Glomerular endothelial cell (primary cell): ENCODE data around the gene TXLNG. TPM values are rescaled to one million over a fixed set of nuclear protein-coding genes. Genes with fewer than 3 reads are reported as not detected.
A peak's percentile ranks its signal among the peaks of the same experiment; 100 is the strongest.
"Not testable (repeated sequence)": the region's sequence is repeated elsewhere in the genome, so short reads cannot be mapped to it uniquely, and the experiment has no call there.

Experiments
- DNase-seq: peaks from one replicate; pipeline ENCODE4 v3.0.0-alpha.2; 2011; ENCODE audit warnings: low read depth, low spot score; ENCODE audit errors: extremely low read depth
- total RNA-seq: library from RNA; depleted of rRNA; stranded (reverse); fragments of >200 nt; gene quantifications from 2 replicates; pipeline ENCODE4 v1.2.3, GENCODE V29; 2015

TXLNG gene
- total RNA-seq: 6.8 and 8.3 TPM in 2 replicates

GRCh38 chrX:16786139-16786790 is at the start of gene TXLNG:
TXLNG (plus strand) TSS chrX:16786466; CDS start chrX:16786488, 22 bp downstream.
- peak; percentile 96 for DNase-seq

DNA sequence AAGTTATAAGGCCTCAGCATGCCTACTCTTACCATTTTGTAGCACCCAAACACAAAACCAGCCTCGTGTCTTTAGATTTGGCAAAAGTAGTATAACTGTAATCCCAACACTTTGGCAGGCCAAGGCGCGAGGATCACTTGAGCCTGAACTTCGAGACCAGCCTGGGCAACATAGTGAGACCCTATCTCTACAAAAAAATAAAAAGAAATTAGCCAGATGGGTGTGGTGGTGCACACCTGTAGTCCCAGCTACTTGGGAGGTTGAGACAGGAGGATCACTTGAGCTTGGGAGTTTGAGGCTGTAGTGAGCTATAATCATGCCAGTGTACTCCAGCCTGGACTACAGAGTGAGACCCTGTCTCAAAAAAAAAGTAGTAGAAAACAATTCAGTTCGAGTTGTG is 49.2 kb upstream of the TXLNG start:
- no peak for DNase-seq

- DNase-seq: no peak
Measured at GRCh38 chrX:16739574-16739973, 46.7 kb upstream of the TXLNG start.

- no peak for DNase-seq
Measured at GRCh38 chrX:16743604-16744325, 42.5 kb upstream of the TXLNG start.

- DNase-seq: no peak
Measured at GRCh38 chrX:16745102-16745501, 41.2 kb upstream of the TXLNG start.

- no peak for DNase-seq
Measured at GRCh38 chrX:16745659-16746058, 40.6 kb upstream of the TXLNG start.

- no peak for DNase-seq
Measured at GRCh38 chrX:16748425-16748824, 37.8 kb upstream of the TXLNG start.

DNA sequence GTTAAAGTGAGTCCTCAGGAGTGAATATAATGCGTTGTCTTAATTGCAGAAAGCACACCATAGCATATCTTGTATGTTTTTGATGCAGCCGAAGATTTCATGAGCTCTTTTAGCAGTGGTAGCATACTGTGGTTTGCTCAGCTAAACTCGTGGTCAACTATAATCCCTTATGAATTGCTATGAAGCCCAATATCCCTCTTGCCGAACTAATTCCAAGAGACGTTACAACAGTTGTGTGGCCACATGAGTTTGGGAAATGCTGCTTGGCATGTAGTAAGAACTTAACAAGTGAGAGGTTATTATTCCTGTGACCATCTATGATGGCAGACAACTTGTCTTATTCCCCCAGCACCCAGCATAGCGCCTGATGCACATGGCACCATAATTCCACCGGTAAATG is 36.1 kb upstream of the TXLNG start:
- DNase-seq: no peak

DNA sequence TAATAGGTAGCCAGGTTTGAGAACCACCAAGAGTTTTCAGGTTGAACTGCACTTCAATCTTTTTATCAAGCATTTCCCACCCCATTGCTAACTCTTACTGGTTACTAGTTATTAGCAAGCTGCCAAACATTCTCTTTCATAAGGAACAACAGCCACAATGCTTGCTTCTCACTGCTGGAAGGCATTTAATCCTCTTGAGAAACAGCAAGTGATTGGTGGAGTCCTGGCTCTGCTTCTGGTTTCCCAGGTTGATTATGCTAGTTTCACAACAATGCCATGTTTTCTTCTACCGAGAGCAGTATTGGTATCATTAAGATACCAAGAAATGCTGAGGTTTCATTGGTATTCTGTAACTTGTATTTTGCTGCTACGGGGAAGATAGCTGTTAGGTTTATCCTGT is 32.2 kb upstream of the TXLNG start:
- no peak for DNase-seq

DNA sequence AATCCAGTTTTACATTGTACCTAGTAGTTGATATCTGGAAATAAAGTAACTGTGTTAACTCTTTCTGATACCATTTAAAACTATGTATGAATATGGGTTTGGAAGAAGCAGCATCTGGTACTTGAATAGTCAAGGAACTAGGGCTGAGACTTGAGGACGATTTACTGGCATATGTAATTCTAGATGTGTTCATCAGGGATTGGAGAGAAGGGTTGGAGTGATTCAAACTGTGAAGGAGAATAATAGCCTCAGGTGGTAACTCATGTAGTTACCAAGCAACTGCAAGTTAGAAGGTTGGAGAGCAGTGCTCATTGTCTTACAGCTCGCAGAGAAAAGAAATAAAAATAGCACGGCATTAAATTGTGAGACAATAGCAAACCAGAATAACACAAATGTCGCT is 29.5 kb upstream of the TXLNG start:
- DNase-seq: no peak

DNA sequence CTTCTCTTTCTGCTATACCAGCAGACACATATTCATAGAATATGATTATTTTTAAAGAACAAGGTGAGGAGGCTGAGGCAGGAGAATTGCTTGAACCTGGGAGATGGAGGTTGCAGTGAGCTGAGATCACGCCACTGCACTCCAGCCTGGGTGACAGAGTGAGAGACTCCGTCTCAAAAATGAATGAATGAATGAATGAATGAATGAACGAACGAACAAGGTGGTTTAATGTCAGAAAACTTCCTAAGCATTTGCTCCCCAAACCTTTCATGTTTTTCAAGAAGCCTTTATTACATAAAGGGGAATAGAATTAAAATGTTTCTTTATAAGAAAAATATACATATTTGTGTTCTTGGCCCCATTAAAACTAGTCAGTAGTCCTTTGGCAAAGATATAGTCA is 24.8 kb upstream of the TXLNG start:
- not testable (repeated sequence) for DNase-seq

DNA sequence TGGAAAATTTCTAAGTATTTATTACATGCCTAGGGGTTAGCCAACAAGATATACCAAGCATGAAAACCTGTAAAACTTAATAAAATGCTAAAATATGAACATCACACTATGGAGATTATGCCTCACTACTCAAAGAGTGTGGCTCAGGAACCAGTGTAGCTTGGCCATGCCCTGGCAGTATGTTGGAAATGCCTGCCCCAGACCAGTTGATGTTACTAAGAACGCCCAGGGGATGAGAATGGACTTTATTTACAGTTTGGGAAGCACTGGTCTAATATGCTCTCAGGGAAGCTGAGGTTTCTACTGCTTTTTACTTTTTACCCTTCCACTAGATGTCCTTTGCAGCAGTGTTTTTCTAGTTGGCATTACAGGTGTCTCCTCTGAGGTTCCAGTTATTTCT is 23.7 kb upstream of the TXLNG start:
- DNase-seq: no peak

DNA sequence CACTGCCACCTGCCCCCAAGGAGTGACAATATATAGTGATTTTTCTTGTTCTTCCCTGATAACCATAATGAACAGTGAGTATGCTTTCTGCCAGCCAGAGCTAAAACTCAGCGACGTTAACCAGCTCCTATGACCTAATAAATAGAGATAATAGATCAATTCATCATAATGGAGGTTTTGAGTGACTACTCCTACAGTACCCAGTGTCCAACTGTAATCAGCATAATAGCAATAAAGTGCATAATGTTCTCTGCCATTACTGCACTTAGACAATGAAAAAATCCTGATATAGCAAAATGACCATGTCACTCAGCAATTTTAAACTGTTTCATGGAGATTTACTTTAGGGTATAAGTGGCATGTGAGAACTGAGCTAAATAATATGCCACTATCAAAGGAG is 20.7 kb upstream of the TXLNG start:
- no peak for DNase-seq

GRCh38 chrX:16770970-16771482 is 15.2 kb upstream of the TXLNG start:
- no peak for DNase-seq

DNA sequence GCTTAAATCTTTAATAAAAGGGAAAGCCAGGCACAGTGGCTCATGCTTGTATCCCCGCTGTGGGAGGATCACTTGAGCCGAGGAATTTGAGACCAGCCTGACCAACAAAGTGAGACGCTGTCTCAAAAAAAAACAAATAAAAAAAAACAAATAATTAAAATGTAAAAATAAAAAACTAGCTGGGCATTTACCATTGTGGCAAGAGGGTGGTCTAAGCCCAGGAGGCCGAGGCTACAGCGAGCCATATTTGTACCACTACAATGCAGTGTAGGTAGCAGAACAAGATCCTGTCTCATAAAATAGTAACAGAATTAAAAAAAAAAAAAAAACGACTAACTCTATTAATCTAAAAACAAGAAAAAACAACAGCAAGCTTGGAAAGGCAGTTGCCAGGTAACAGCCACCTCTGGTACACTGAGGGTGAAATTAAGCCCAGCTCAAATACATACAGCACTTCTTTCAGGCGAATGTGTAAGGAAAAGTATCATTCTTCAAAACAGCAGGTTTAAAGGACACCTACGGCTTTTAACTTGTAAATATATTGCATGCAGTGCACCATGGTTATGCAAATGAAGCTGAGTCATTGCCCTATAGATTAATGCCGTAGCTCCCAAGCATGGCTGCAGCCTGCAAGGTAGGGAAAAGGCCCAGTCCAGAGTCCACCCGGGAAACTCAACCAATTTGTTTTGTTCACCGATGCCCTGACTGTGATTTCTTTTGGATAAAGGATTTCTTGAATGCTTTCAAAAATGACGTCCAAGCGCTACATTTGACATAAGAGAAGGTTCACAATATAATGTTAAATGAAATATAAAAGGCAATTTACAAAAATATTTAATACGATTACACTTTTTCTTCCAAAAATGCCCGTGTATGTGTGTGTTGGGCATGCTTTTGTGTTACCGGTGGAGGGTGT is 14.5 kb upstream of the TXLNG start:
- peak; percentile 63 for DNase-seq

DNA sequence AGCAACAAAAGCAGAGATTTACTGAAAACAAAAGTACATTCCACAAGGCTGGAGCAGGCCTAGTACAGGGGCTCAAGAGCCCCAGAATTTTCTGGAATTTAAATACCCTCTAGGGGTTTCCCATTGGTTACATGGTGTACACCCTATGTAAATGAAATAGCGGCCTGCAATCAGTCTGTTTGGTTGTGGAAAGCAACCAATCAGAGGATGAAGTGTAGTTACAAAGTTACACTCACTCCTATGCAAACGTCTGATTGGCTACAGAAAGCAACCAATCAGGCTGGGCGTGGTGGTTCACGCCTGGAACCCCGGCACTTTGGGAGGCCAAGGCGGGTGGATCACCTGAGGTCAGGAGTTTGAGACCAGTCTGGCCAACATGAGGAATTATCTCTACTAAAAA is 13.8 kb upstream of the TXLNG start:
- DNase-seq: no peak

- DNase-seq: no peak
Measured at GRCh38 chrX:16774746-16775145, 11.5 kb upstream of the TXLNG start.

- no peak for DNase-seq
Measured at GRCh38 chrX:16778545-16778944, 7.7 kb upstream of the TXLNG start.

DNA sequence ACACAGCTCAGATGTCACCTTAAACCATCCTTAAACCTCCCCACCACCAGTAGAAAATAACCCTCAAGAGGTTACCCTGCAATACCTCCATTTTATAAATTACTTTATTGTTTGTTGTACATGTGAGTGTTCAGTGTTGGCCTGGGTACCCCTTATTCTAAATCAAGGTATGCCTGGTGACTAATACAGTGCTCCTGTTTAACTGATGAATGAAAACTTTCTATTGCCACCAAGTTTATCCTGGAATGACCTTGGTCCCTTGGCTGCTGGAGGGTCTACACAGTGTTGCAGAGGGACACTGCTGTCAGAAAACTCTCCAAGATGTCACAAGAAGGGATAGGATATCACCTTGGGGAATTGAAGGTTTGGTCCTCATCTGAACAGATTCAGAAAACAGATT is 7.3 kb upstream of the TXLNG start:
- DNase-seq: no peak

DNA sequence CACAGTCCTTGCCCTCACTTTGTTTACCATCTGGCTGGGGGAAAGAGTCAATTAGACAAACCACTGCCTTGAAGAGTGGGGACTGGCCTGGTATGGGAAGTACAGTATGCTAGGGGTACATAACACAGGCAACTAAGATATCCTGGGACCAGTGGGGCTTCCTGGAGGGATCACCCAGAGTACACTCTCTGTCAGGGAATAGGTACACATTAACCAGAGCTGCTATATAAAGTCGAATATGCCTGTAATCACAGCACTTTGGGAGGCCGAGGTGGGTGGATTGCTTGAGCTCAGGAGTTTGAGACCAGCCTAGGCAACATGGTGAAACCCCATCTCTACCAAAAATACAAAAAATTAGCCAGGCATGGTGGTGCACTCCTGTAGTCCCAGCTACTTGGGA is 6.5 kb upstream of the TXLNG start:
- not testable (repeated sequence) for DNase-seq

DNA sequence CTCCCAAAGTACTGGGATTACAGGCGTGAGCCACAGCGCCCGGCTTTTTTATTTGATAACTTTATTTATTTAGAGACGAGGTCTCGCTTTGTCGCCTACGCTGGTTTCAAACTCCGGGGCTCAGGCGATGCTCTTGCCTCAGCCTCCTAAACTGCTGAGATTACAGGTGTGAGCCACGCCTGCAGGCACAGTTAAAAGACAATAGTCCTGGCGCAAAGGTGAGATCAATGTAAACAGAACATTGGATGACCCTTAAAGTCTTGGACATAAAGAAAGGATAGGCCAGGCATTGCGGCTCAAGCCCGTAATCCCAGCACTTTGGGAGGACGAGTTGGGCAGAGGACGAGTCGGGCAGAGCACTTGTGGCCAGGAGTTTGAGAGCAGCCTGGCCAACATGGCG is 2.8 kb upstream of the TXLNG start:
- DNase-seq: no peak
